Activated T-helper 1 cell treated with anti-CD3 and anti-CD28 coated beads, Interleukin-12 subunit alpha, Interleukin-12 subunit beta, Interleukin-2, Interleukin-4 antibody, amounts not matched to agents 30 ng/mL and 10 ng/mL and 1 ng/mL, durations not matched to agents 14 hours and 24 hours and 36 hours (primary cell): Measurements from ENCODE around the gene ALG2. TPM values are rescaled to one million over a fixed set of nuclear protein-coding genes. Genes with fewer than 3 reads are reported as not detected.
A peak's percentile ranks its signal among the peaks of the same experiment; 100 is the strongest.

Experiments used
- DNase-seq: peaks from one replicate; pipeline ENCODE4 v3.0.0; 2021; ENCODE audit warnings: low spot score
- H3K27ac Mint-ChIP-seq: one replicate; pipeline ENCODE4 v1.8.0; 2021; ENCODE audit warnings: mild to moderate bottlenecking, mixed read lengths
- H3K27me3 Mint-ChIP-seq: one replicate; pipeline ENCODE4 v1.8.0; 2022; ENCODE audit warnings: mild to moderate bottlenecking, moderate library complexity, mixed read lengths; ENCODE audit not compliant: insufficient read depth
- H3K36me3 Mint-ChIP-seq: one replicate; pipeline ENCODE4 v1.8.0; 2021; ENCODE audit warnings: low read depth, mixed read lengths
- H3K4me1 Mint-ChIP-seq: one replicate; pipeline ENCODE4 v1.8.0; 2021; ENCODE audit warnings: low read depth, mixed read lengths
- H3K4me3 Mint-ChIP-seq: one replicate; pipeline ENCODE4 v1.8.0; 2021; ENCODE audit warnings: mild to moderate bottlenecking, moderate library complexity, mixed read lengths
- H3K9me3 Mint-ChIP-seq: one replicate; pipeline ENCODE4 v1.8.0; 2021; ENCODE audit warnings: mixed read lengths
- intact Hi-C: fragments of 100-400 bp; cut with micrococcal nuclease; formaldehyde crosslinking; loops from one replicate; pipeline ENCODE4 v1.15.1; 2024
- total RNA-seq: library from RNA; stranded (reverse); gene quantifications from 2 replicates; pipeline ENCODE4 v1.2.3, GENCODE V29; 2022

Gene ALG2
- total RNA-seq, 1 donor from 2014 or later = 39.7 TPM

- Mint-ChIP-seq H3K9me3 (no peaks in the 10 kb centered on the region), H3K36me3 (no peaks in the 10 kb centered on the region), H3K4me3 (no peak overlapping the region), H3K27ac (no peak overlapping the region), H3K4me1 (peaks cover 60% of the 10 kb centered on the region), H3K27me3 (peaks cover 5% of the 10 kb centered on the region)
- intact Hi-C loops = loop anchor here (1.0 to 5.0 kb wide), 9 partner anchors 21 to 1243 kb away; partner anchors contain the start of genes MSANTD3 and SEC61B
- DNase-seq = peak; percentile 57
Measured at GRCh38 chr9:99184475-99185347, 37.0 kb downstream of the ALG2 start.

GRCh38 chr9:99184110-99184474, 37.6 kb downstream of the ALG2 start:
- intact Hi-C loops = loop anchor here (1.0 to 5.0 kb wide), 9 partner anchors 21 to 1243 kb away; partner anchors contain the start of genes MSANTD3 and SEC61B
- Mint-ChIP-seq H3K36me3 (no peaks in the 10 kb centered on the region), H3K4me3 (no peak overlapping the region), H3K4me1 (peaks cover 66% of the 10 kb centered on the region), H3K27me3 (peaks cover 5% of the 10 kb centered on the region), H3K9me3 (no peaks in the 10 kb centered on the region), H3K27ac (no peak overlapping the region)
- no peak for DNase-seq

- no peaks in the 10 kb centered on the region for H3K9me3 Mint-ChIP-seq
- H3K4me1 Mint-ChIP-seq = peaks cover 70% of the 10 kb centered on the region
- H3K4me3 Mint-ChIP-seq = no peak overlapping the region
- H3K27me3 Mint-ChIP-seq = peaks cover 5% of the 10 kb centered on the region
- intact Hi-C loops = loop anchor here (1.0 to 5.0 kb wide), 10 partner anchors 20 to 1244 kb away; partner anchors contain the start of genes INVS, MSANTD3 and SEC61B
- no peak for DNase-seq
- H3K27ac Mint-ChIP-seq = no peak overlapping the region
- no peaks in the 10 kb centered on the region for H3K36me3 Mint-ChIP-seq
Measured at GRCh38 chr9:99183616-99184015, 38.1 kb downstream of the ALG2 start.

- H3K27me3 Mint-ChIP-seq = peaks cover 3% of the 10 kb centered on the region
- intact Hi-C loops = loop anchor here (5.0 kb wide), 5 partner anchors 55 to 1245 kb away; partner anchors contain the start of gene MSANTD3
- peaks cover 72% of the 10 kb centered on the region for H3K4me1 Mint-ChIP-seq
- H3K4me3 Mint-ChIP-seq = no peak overlapping the region
- DNase-seq = no peak
- no peak overlapping the region for H3K27ac Mint-ChIP-seq
- H3K9me3 Mint-ChIP-seq = no peaks in the 10 kb centered on the region
- H3K36me3 Mint-ChIP-seq = no peaks in the 10 kb centered on the region
Measured at GRCh38 chr9:99182356-99182755, 39.4 kb downstream of the ALG2 start.

GRCh38 chr9:99181621-99182020, 40.1 kb downstream of the ALG2 start:
- Mint-ChIP-seq H3K36me3 (no peaks in the 10 kb centered on the region), H3K27me3 (peaks cover 3% of the 10 kb centered on the region), H3K27ac (peak overlapping the region; percentile 86), H3K4me3 (peak overlapping the region; percentile 63), H3K9me3 (no peaks in the 10 kb centered on the region), H3K4me1 (peaks cover 69% of the 10 kb centered on the region)
- peak; percentile 36 for DNase-seq
- intact Hi-C loops = loop anchor here (2.0 to 5.0 kb wide), 7 partner anchors 56 to 1246 kb away; partner anchors contain the start of gene MSANTD3

GRCh38 chr9:99181206-99181605, 40.5 kb downstream of the ALG2 start:
- no peaks in the 10 kb centered on the region for H3K36me3 Mint-ChIP-seq
- no peak overlapping the region for H3K4me3 Mint-ChIP-seq
- no peaks in the 10 kb centered on the region for H3K9me3 Mint-ChIP-seq
- H3K4me1 Mint-ChIP-seq = peaks cover 69% of the 10 kb centered on the region
- DNase-seq = no peak
- intact Hi-C loops = loop anchor here (2.0 to 5.0 kb wide), 7 partner anchors 56 to 1246 kb away; partner anchors contain the start of gene MSANTD3
- H3K27me3 Mint-ChIP-seq = peaks cover 3% of the 10 kb centered on the region
- peak overlapping the region; percentile 86 for H3K27ac Mint-ChIP-seq

GRCh38 chr9:99180662-99181061, 41.1 kb downstream of the ALG2 start:
- no peak for DNase-seq

GRCh38 chr9:99180199-99180598, 41.5 kb downstream of the ALG2 start:
- Mint-ChIP-seq H3K4me3 (no peak overlapping the region), H3K27ac (peak overlapping the region; percentile 86)

More at GRCh38 chr9:99180662-99181061, 41.1 kb downstream of the ALG2 start:
- H3K27me3 Mint-ChIP-seq = peaks cover 3% of the 10 kb centered on the region
- H3K4me3 Mint-ChIP-seq = no peak overlapping the region
- peaks cover 69% of the 10 kb centered on the region for H3K4me1 Mint-ChIP-seq
- no peaks in the 10 kb centered on the region for H3K9me3 Mint-ChIP-seq
- H3K27ac Mint-ChIP-seq = peak overlapping the region; percentile 86
- intact Hi-C loops = loop anchor here (1.0 to 5.0 kb wide), 10 partner anchors 17 to 1247 kb away; partner anchors contain the start of genes ALG2 and MSANTD3
- H3K36me3 Mint-ChIP-seq = no peaks in the 10 kb centered on the region

GRCh38 chr9:99178912-99179872, 42.5 kb downstream of the ALG2 start:
- Mint-ChIP-seq H3K4me3 (no peak overlapping the region), H3K27ac (no peak overlapping the region), H3K9me3 (no peaks in the 10 kb centered on the region), H3K36me3 (no peaks in the 10 kb centered on the region), H3K4me1 (peaks cover 65% of the 10 kb centered on the region), H3K27me3 (peaks cover 3% of the 10 kb centered on the region)
- intact Hi-C loops = no loop called here
- no peak for DNase-seq

More at GRCh38 chr9:99180199-99180598, 41.5 kb downstream of the ALG2 start:
- no peak for DNase-seq
- Mint-ChIP-seq H3K27me3 (peaks cover 3% of the 10 kb centered on the region), H3K9me3 (no peaks in the 10 kb centered on the region), H3K4me1 (peaks cover 69% of the 10 kb centered on the region), H3K36me3 (no peaks in the 10 kb centered on the region)
- intact Hi-C loops = loop anchor here (1.0 to 5.0 kb wide), 10 partner anchors 17 to 1247 kb away; partner anchors contain the start of genes ALG2 and MSANTD3

- no peaks in the 10 kb centered on the region for H3K9me3 Mint-ChIP-seq
- no peak overlapping the region for H3K27ac Mint-ChIP-seq
- no peak overlapping the region for H3K4me3 Mint-ChIP-seq
- intact Hi-C loops = no loop called here
- H3K27me3 Mint-ChIP-seq = peaks cover 3% of the 10 kb centered on the region
- H3K4me1 Mint-ChIP-seq = peaks cover 57% of the 10 kb centered on the region
- DNase-seq = no peak
- no peaks in the 10 kb centered on the region for H3K36me3 Mint-ChIP-seq
Measured at GRCh38 chr9:99177576-99178366, 44.0 kb downstream of the ALG2 start.

GRCh38 chr9:99176527-99177013, 45.2 kb downstream of the ALG2 start:
- Mint-ChIP-seq H3K4me1 (peaks cover 52% of the 10 kb centered on the region), H3K4me3 (no peak overlapping the region), H3K27ac (no peak overlapping the region), H3K9me3 (no peaks in the 10 kb centered on the region), H3K27me3 (peaks cover 11% of the 10 kb centered on the region), H3K36me3 (no peaks in the 10 kb centered on the region)
- intact Hi-C loops = no loop called here
- no peak for DNase-seq
